ENCODE data around the gene GRK5.

GRK5 gene

DNA sequence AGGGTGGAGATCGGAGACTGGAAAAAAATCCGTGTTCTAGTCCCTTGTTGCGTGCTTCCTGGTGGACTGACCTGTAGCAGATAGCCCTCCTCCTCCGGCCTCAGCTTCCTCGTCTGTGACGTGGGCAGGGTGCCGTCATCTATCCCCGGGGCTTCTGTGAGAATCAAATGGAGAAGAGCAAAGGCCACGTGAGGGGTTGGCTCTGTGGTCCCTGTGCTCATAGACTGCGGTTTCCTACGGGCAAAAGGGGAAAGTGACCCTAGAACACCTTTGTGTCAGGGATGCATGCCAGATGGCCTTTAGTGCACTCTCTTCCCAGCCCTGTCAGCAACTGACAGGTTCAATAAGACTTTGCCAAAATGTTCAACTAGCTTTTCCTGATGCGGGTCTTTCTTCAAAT, 33.7 kb downstream of the GRK5 start:
- Histone ChIP-seq H3K4me1 (ENCODE audit: control insufficient read depth in 1 of 2, insufficient read depth in 2 of 2, low read length in 2 of 2) (peaks cover 6 to 12% of the 10 kb centered on the region in 2 experiments), H3K79me1 (ENCODE audit: low read length) (no peaks in the 10 kb centered on the region), H3K4ac (ENCODE audit: low read depth, low read length) (no peak overlapping the region), H3K4me2 (ENCODE audit: low read length) (no peak overlapping the region), H4K8ac (ENCODE audit: low read depth, low read length) (no peak overlapping the region), H3K36me3 (ENCODE audit: control insufficient read depth in 1 of 2, insufficient read depth in 2 of 2, low read length in 2 of 2) (no peaks in the 10 kb centered on the region), H3K79me2 (ENCODE audit: control insufficient read depth, insufficient read depth, low read length, poor library complexity) (no peaks in the 10 kb centered on the region), H3K27ac (ENCODE audit: low read depth, low read length) (no peak overlapping the region), H4K91ac (ENCODE audit: low read depth, low read length) (no peak overlapping the region), H4K12ac (ENCODE audit: low read depth, low read length) (no peak overlapping the region), H2AK5ac (ENCODE audit: low read length) (no peak overlapping the region), H3K18ac (ENCODE audit: low read length) (no peak overlapping the region), H3K14ac (ENCODE audit: low read length) (no peak overlapping the region), H3K27me3 (ENCODE audit: insufficient read depth, low read length) (no peaks in the 10 kb centered on the region), H3K9me3 (ENCODE audit: insufficient read depth, low read depth, low read length) (no peaks in the 10 kb centered on the region), H3K9ac (ENCODE audit: low read length) (no peak overlapping the region), H2BK5ac (ENCODE audit: low read depth, low read length, poor library complexity) (no peak overlapping the region), H2BK120ac (ENCODE audit: insufficient read depth, low read length, poor library complexity) (no peak overlapping the region), H2AFZ (ENCODE audit: insufficient read depth, low read length, poor library complexity) (no peak overlapping the region), H3K4me3 (ENCODE audit: low read depth, low read length) (no peak overlapping the region), H2BK12ac (ENCODE audit: low read length) (no peak overlapping the region), H3K23ac (ENCODE audit: low read length) (no peak overlapping the region)
- peak; percentile 20 to 46 for DNase-seq
- WGBS (ENCODE audit: extremely low coverage, insufficient coverage, insufficient read length), result no CpG with 5 or more reads among the region's 12 CpGs

DNA sequence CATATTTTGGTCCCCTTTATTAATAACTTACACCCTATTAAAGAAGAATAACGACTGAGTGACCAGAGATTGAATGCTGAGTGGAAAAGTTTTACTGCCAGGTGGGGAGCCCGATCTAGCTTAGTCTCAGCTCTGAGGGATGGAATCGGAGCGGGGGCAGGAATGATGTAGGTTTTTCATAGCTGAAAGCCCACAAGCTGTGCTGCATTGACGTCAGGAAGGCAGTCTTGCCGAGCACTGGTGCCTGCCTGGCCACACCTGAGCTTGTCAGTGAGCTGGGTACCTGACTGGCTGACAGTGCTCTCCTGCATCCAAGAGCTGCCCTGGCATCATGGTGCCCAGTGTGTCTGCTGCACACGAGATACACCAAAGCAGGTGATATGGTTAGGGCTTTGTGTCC, 34.8 kb downstream of the GRK5 start:
- H2BK5ac ChIP-seq (ENCODE audit: low read depth, low read length, poor library complexity), result no peak overlapping the region
- H3K79me2 ChIP-seq (ENCODE audit: control insufficient read depth, insufficient read depth, low read length, poor library complexity), result no peaks in the 10 kb centered on the region
- H3K27me3 ChIP-seq (ENCODE audit: insufficient read depth, low read length), result no peaks in the 10 kb centered on the region
- H3K36me3 ChIP-seq (ENCODE audit: control insufficient read depth in 1 of 2, insufficient read depth in 2 of 2, low read length in 2 of 2), result no peaks in the 10 kb centered on the region
- no peak overlapping the region for H2AFZ ChIP-seq (ENCODE audit: insufficient read depth, low read length, poor library complexity)
- H4K12ac ChIP-seq (ENCODE audit: low read depth, low read length), result no peak overlapping the region
- H3K14ac ChIP-seq (ENCODE audit: low read length), result no peak overlapping the region
- DNase-seq, result no peak
- H3K18ac ChIP-seq (ENCODE audit: low read length), result no peak overlapping the region
- no peak overlapping the region for H3K23ac ChIP-seq (ENCODE audit: low read length)
- H2AK5ac ChIP-seq (ENCODE audit: low read length), result no peak overlapping the region
- no peak overlapping the region for H4K8ac ChIP-seq (ENCODE audit: low read depth, low read length)
- H3K4me2 ChIP-seq (ENCODE audit: low read length), result no peak overlapping the region
- H3K4me1 ChIP-seq (ENCODE audit: control insufficient read depth in 1 of 2, insufficient read depth in 2 of 2, low read length in 2 of 2), result peaks cover 6 to 12% of the 10 kb centered on the region in 2 experiments
- no peak overlapping the region for H3K4ac ChIP-seq (ENCODE audit: low read depth, low read length)
- no peak overlapping the region for H2BK12ac ChIP-seq (ENCODE audit: low read length)
- no peak overlapping the region for H2BK120ac ChIP-seq (ENCODE audit: insufficient read depth, low read length, poor library complexity)
- H4K91ac ChIP-seq (ENCODE audit: low read depth, low read length), result no peak overlapping the region
- no peak overlapping the region for H3K9ac ChIP-seq (ENCODE audit: low read length)
- H3K27ac ChIP-seq (ENCODE audit: low read depth, low read length), result no peak overlapping the region
- H3K79me1 ChIP-seq (ENCODE audit: low read length), result no peaks in the 10 kb centered on the region
- no peak overlapping the region for H3K4me3 ChIP-seq (ENCODE audit: low read depth, low read length)
- WGBS (ENCODE audit: extremely low coverage, insufficient coverage, insufficient read length), result no CpG with 5 or more reads among the region's 7 CpGs
- H3K9me3 ChIP-seq (ENCODE audit: insufficient read depth, low read depth, low read length), result no peaks in the 10 kb centered on the region

DNA sequence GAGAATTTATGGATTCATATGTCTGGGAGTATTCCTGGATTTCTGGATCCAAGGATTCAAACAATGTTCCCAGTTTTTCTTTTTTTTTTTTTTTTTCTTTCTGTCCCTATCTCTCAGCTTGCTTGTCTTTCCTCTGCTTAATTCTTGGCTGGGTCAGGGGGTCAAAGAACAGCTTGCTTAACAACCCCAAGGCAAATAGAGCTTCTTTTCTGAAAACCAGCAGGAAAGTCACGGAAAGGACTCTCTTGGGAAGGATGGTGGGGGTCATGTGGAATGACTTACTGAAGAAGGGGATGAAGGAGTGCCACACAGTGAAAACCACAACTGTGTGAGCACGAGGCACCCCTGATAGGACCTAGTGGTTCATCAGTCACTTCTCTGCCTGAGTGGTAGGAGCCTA, 36.1 kb downstream of the GRK5 start:
- Histone ChIP-seq H3K9me3 (ENCODE audit: insufficient read depth, low read depth, low read length) (no peaks in the 10 kb centered on the region), H3K79me2 (ENCODE audit: control insufficient read depth, insufficient read depth, low read length, poor library complexity) (no peaks in the 10 kb centered on the region), H3K14ac (ENCODE audit: low read length) (no peak overlapping the region), H3K4me3 (ENCODE audit: low read depth, low read length) (no peak overlapping the region), H3K18ac (ENCODE audit: low read length) (no peak overlapping the region), H4K8ac (ENCODE audit: low read depth, low read length) (no peak overlapping the region), H3K27me3 (ENCODE audit: insufficient read depth, low read length) (no peaks in the 10 kb centered on the region), H2AK5ac (ENCODE audit: low read length) (no peak overlapping the region), H2BK5ac (ENCODE audit: low read depth, low read length, poor library complexity) (no peak overlapping the region), H2AFZ (ENCODE audit: insufficient read depth, low read length, poor library complexity) (no peak overlapping the region), H3K23ac (ENCODE audit: low read length) (no peak overlapping the region), H3K4ac (ENCODE audit: low read depth, low read length) (no peak overlapping the region), H2BK12ac (ENCODE audit: low read length) (no peak overlapping the region), H3K4me1 (ENCODE audit: control insufficient read depth in 1 of 2, insufficient read depth in 2 of 2, low read length in 2 of 2) (peaks cover 6 to 12% of the 10 kb centered on the region in 2 experiments), H4K12ac (ENCODE audit: low read depth, low read length) (no peak overlapping the region), H4K91ac (ENCODE audit: low read depth, low read length) (no peak overlapping the region), H3K4me2 (ENCODE audit: low read length) (no peak overlapping the region), H3K9ac (ENCODE audit: low read length) (no peak overlapping the region), H3K79me1 (ENCODE audit: low read length) (no peaks in the 10 kb centered on the region), H3K36me3 (ENCODE audit: control insufficient read depth in 1 of 2, insufficient read depth in 2 of 2, low read length in 2 of 2) (no peaks in the 10 kb centered on the region), H2BK120ac (ENCODE audit: insufficient read depth, low read length, poor library complexity) (no peak overlapping the region), H3K27ac (ENCODE audit: low read depth, low read length) (no peak overlapping the region)
- WGBS (ENCODE audit: extremely low coverage, insufficient coverage, insufficient read length), result no CpG with 5 or more reads among the region's 2 CpGs
- no peak for DNase-seq

DNA sequence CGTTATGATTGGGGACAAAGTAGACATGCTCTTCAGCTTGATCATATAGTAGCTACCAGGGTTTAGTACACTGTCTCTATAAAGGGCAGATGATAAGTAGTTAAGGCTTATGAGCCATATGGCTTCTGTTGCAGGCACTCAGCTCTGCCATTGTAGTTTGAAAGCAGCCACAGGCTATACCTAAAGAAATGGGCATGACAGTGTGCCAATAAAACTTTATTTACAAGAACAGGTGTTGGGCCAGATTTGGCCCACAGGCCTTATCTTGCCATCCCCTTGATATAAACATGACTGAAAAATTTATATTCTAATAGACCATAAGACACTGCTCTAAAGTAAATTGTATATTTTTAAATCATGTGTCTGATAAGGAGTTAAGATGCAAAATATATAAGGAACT, 36.6 kb downstream of the GRK5 start:
- H4K12ac ChIP-seq (ENCODE audit: low read depth, low read length), result no peak overlapping the region
- H2BK12ac ChIP-seq (ENCODE audit: low read length), result no peak overlapping the region
- no peak overlapping the region for H3K14ac ChIP-seq (ENCODE audit: low read length)
- no peak for DNase-seq
- H3K9me3 ChIP-seq (ENCODE audit: insufficient read depth, low read depth, low read length), result no peaks in the 10 kb centered on the region
- no peak overlapping the region for H2AK5ac ChIP-seq (ENCODE audit: low read length)
- no peaks in the 10 kb centered on the region for H3K79me2 ChIP-seq (ENCODE audit: control insufficient read depth, insufficient read depth, low read length, poor library complexity)
- H3K4me2 ChIP-seq (ENCODE audit: low read length), result no peak overlapping the region
- no peak overlapping the region for H2BK5ac ChIP-seq (ENCODE audit: low read depth, low read length, poor library complexity)
- no peak overlapping the region for H3K23ac ChIP-seq (ENCODE audit: low read length)
- no peak overlapping the region for H2BK120ac ChIP-seq (ENCODE audit: insufficient read depth, low read length, poor library complexity)
- H3K4me1 ChIP-seq (ENCODE audit: control insufficient read depth in 1 of 2, insufficient read depth in 2 of 2, low read length in 2 of 2), result peaks cover 6 to 12% of the 10 kb centered on the region in 2 experiments
- H3K4ac ChIP-seq (ENCODE audit: low read depth, low read length), result no peak overlapping the region
- no peak overlapping the region for H3K4me3 ChIP-seq (ENCODE audit: low read depth, low read length)
- no peak overlapping the region for H3K9ac ChIP-seq (ENCODE audit: low read length)
- H3K79me1 ChIP-seq (ENCODE audit: low read length), result no peaks in the 10 kb centered on the region
- no peak overlapping the region for H4K91ac ChIP-seq (ENCODE audit: low read depth, low read length)
- no peak overlapping the region for H3K27ac ChIP-seq (ENCODE audit: low read depth, low read length)
- H4K8ac ChIP-seq (ENCODE audit: low read depth, low read length), result no peak overlapping the region
- H3K18ac ChIP-seq (ENCODE audit: low read length), result no peak overlapping the region
- no peaks in the 10 kb centered on the region for H3K36me3 ChIP-seq (ENCODE audit: control insufficient read depth in 1 of 2, insufficient read depth in 2 of 2, low read length in 2 of 2)
- no peaks in the 10 kb centered on the region for H3K27me3 ChIP-seq (ENCODE audit: insufficient read depth, low read length)
- H2AFZ ChIP-seq (ENCODE audit: insufficient read depth, low read length, poor library complexity), result no peak overlapping the region
- WGBS (ENCODE audit: extremely low coverage, insufficient coverage, insufficient read length), result no CpG with 5 or more reads among the region's 1 CpG
